NCI-H1105 treated with DMSO at 0.1 percent for 48 hours (cell line): Measurements from ENCODE around the gene BPIFA2.

Experiments used
- DNase-seq: peaks from one replicate; lab custom pipeline; 2025; lab: John Stamatoyannopoulos, UW

Gene BPIFA2

GRCh38 chr20:33199026-33199425 lies 31.1 kb downstream of the BPIFA2 start:
- no peak for DNase-seq

GRCh38 chr20:33202451-33202850 lies 34.5 kb downstream of the BPIFA2 start:
- no peak for DNase-seq

- no peak for DNase-seq
These were observed 35.5 kb downstream of the BPIFA2 start for GRCh38 chr20:33203444-33203843.

- no peak for DNase-seq
These were observed 41.8 kb downstream of the BPIFA2 start for GRCh38 chr20:33209789-33210188.

GRCh38 chr20:33210371-33210770 lies 42.4 kb downstream of the BPIFA2 start:
- DNase-seq = no peak

- peak; percentile 71 for DNase-seq
These were observed 44.0 kb downstream of the BPIFA2 start for GRCh38 chr20:33211817-33212424.

- no peak for DNase-seq
These were observed 49.1 kb downstream of the BPIFA2 start, which contains the start of gene BPIFA3 for GRCh38 chr20:33217052-33217451. Gene BPIFA3 (plus strand): TSS chr20:33217352. CDS start chr20:33217537, 185 bp downstream.

GRCh38 chr20:33224399-33224798 lies 56.4 kb downstream of the BPIFA2 start:
- no peak for DNase-seq

- DNase-seq = no peak
These were observed 61.9 kb downstream of the BPIFA2 start for GRCh38 chr20:33229843-33230242.
